Activated CD4-positive, alpha-beta memory T cell treated with anti-CD3 and anti-CD28 coated beads for 36 hours (primary cell): ENCODE measurements around the gene ITPR1. TPM values are rescaled to one million over a fixed set of nuclear protein-coding genes. Genes with fewer than 3 reads are reported as not detected.

ENCODE experiments used
- CTCF ChIA-PET: fragments of 350-600 bp; sonication (Branson Sonifier 250); formaldehyde crosslinking; loops from one replicate; lab custom pipeline; 2021; ENCODE audit warnings: antibody characterized with exemption, inconsistent platforms; lab: Charles Lee
- POLR2A ChIA-PET: fragments of 350-600 bp; sonication (Branson Sonifier 250); formaldehyde crosslinking; loops from one replicate; lab custom pipeline; 2021; ENCODE audit warnings: antibody characterized with exemption; lab: Charles Lee
- DNase-seq: peaks from one replicate; pipeline ENCODE4 v3.0.0-alpha.2; 2020
- H3K27ac Mint-ChIP-seq: one replicate; pipeline ENCODE4 v1.8.0; 2021; ENCODE audit warnings: mixed read lengths
- H3K27me3 Mint-ChIP-seq: one replicate; pipeline ENCODE4 v1.8.0; 2021; ENCODE audit warnings: mixed read lengths
- H3K36me3 Mint-ChIP-seq: one replicate; pipeline ENCODE4 v1.8.0; 2021; ENCODE audit warnings: mixed read lengths
- H3K4me1 Mint-ChIP-seq: one replicate; pipeline ENCODE4 v1.8.0; 2021; ENCODE audit warnings: low read depth, mixed read lengths
- H3K4me3 Mint-ChIP-seq: one replicate; pipeline ENCODE4 v1.8.0; 2021; ENCODE audit warnings: mild to moderate bottlenecking, mixed read lengths
- H3K9me3 Mint-ChIP-seq: one replicate; pipeline ENCODE4 v1.8.0; 2021; ENCODE audit warnings: mixed read lengths
- intact Hi-C: fragments of 100-400 bp; cut with micrococcal nuclease; formaldehyde crosslinking; loops from one replicate; pipeline ENCODE4 v1.15.1; 2023
- total RNA-seq, 2 experiments: library from RNA; stranded (reverse); gene quantifications; one replicate each; pipeline ENCODE4 v1.2.3, GENCODE V29; 2021

Gene ITPR1
- total RNA-seq, 2 experiments from 2014 or later = 49.1 to 53.1 TPM

DNA sequence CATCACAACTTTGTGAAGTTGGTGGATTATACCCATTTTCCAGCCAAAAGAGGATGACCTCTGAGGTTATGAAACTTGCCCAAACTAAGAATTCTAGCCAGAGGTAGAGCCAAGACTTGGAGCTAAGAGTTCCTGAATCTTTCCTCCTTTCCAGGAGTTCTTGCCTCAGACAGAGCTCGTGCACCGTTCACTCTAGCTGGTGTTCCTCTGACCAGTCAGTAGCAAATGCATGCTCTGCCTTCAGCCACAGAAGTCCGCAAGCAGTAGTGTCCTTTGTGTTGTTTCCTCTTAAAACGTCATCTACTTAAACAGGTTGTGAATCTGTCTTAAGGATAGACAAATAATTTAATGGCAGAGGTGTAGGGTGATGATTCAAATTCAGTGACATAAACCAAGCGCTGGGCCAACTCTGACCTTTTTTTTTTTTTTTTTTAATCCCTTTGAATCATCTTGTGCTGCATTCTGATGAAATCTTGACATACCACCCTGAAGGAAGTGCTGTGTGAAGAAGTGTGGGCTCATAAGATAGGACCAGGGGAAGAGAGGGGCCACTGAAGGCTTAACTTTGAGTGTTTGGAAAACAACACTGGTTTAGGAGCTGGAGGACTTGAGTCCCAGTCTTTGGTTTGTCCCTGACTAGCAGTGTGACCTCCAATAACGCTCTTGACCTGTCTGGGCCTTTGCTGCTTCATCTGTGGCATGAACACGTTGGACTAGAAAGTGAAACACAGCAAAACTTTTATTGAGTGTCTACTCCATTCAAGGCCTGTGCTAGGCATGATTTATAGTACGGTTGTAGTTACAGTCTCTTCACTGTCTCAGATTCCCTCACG, 53.4 kb downstream of the ITPR1 start:
- DNase-seq = no peak
- no peaks in the 10 kb centered on the region for H3K9me3 Mint-ChIP-seq
- H3K4me1 Mint-ChIP-seq = no peaks in the 10 kb centered on the region
- intact Hi-C loops = no loop called here
- H3K36me3 Mint-ChIP-seq = no peaks in the 10 kb centered on the region
- H3K4me3 Mint-ChIP-seq = no peak overlapping the region
- POLR2A ChIA-PET = no interaction called here
- no peak overlapping the region for H3K27ac Mint-ChIP-seq
- CTCF ChIA-PET = no interaction called here
- H3K27me3 Mint-ChIP-seq = no peaks in the 10 kb centered on the region

DNA sequence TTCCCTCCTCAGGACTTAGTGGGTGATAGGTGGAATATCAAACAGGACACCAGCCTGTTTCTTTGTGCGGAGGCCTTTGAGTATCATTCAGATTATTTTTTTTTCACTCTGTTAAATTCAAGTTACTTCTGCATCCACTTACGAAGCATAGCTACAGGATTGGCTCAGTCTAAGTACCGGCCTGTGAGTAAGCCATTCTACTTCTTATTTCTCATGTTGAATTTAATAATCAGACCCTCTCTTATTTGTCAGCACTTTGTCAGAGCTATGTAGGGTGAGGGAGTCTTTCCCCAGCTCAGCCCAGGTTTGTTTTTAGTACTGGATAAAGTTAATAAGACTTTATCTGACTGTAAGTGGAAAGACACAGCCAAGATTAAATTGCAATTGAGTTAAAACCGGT, 54.7 kb downstream of the ITPR1 start:
- Mint-ChIP-seq H3K4me1 (no peaks in the 10 kb centered on the region), H3K27me3 (no peaks in the 10 kb centered on the region), H3K36me3 (no peaks in the 10 kb centered on the region), H3K4me3 (no peak overlapping the region), H3K9me3 (no peaks in the 10 kb centered on the region), H3K27ac (no peak overlapping the region)
- CTCF ChIA-PET = no interaction called here
- intact Hi-C loops = no loop called here
- POLR2A ChIA-PET = no interaction called here
- DNase-seq = no peak

DNA sequence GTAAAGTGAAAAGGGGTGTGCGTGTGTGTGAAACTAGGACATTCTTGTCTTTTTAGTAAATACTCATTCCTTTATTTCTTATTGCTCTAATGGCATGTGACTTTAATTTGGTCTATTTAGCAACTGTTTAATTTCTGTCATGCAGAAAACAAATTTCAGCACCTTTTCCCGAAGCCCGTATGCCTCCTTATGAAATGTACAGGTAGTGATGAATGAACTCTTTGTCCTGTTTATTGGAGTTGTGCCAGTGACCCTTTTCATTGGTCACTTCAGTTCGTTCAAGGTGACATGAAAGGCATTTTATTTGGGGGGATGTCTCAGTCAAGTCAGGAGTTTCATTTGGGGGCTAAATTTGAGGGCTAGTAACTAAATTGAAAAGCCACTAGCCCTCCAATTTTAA, 55.2 kb downstream of the ITPR1 start:
- no peaks in the 10 kb centered on the region for H3K36me3 Mint-ChIP-seq
- ChIA-PET CTCF (no interaction called here), POLR2A (no interaction called here)
- no peak for DNase-seq
- no peak overlapping the region for H3K4me3 Mint-ChIP-seq
- H3K9me3 Mint-ChIP-seq = no peaks in the 10 kb centered on the region
- no peak overlapping the region for H3K27ac Mint-ChIP-seq
- H3K4me1 Mint-ChIP-seq = no peaks in the 10 kb centered on the region
- intact Hi-C loops = no loop called here
- no peaks in the 10 kb centered on the region for H3K27me3 Mint-ChIP-seq

DNA sequence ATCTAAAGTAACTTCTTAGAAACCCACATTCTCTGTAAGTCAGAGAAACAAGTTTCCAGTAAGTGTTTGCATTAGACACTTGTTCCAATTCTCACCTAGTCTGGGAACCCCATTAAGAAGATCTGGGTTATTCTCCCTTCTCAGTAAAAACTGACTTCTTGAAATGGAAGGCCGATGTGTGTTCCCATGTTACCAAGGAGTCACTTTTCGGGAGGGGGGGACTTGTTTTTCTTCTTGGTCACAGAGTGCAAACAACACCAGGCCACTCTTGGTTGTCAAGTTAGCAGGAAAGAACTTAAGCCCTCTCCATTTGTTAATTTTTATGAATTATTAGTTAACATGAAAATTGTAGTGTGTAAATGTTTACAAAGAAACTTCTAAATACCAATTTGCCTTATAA, 55.6 kb downstream of the ITPR1 start:
- intact Hi-C loops = no loop called here
- ChIA-PET CTCF (no interaction called here), POLR2A (no interaction called here)
- no peaks in the 10 kb centered on the region for H3K27me3 Mint-ChIP-seq
- H3K9me3 Mint-ChIP-seq = no peaks in the 10 kb centered on the region
- no peaks in the 10 kb centered on the region for H3K4me1 Mint-ChIP-seq
- H3K27ac Mint-ChIP-seq = no peak overlapping the region
- no peak for DNase-seq
- H3K36me3 Mint-ChIP-seq = no peaks in the 10 kb centered on the region
- no peak overlapping the region for H3K4me3 Mint-ChIP-seq

DNA sequence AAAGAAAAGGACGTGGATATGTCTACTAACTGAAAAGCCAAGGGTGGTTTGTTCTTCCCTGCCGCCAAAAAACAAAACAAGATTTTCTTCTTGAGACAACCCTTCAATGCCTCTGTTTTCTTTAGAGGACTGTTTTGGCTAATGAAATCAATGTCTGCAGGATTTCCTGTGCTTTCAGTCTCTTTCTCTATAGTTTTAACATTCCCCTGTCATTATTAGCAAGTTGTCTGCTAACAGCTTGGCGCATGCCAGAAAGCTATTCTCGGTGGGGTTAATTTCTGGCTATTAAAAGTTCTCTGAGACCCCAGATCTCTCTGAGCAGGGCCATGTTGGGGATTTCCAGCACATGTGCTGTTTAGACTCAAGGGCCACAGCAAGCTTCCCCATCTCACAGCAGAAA, 56.7 kb downstream of the ITPR1 start:
- Mint-ChIP-seq H3K27ac (no peak overlapping the region), H3K9me3 (no peaks in the 10 kb centered on the region), H3K36me3 (peaks cover 6% of the 10 kb centered on the region), H3K4me1 (no peaks in the 10 kb centered on the region), H3K4me3 (no peak overlapping the region), H3K27me3 (no peaks in the 10 kb centered on the region)
- ChIA-PET CTCF (no interaction called here), POLR2A (no interaction called here)
- DNase-seq = no peak
- intact Hi-C loops = no loop called here

DNA sequence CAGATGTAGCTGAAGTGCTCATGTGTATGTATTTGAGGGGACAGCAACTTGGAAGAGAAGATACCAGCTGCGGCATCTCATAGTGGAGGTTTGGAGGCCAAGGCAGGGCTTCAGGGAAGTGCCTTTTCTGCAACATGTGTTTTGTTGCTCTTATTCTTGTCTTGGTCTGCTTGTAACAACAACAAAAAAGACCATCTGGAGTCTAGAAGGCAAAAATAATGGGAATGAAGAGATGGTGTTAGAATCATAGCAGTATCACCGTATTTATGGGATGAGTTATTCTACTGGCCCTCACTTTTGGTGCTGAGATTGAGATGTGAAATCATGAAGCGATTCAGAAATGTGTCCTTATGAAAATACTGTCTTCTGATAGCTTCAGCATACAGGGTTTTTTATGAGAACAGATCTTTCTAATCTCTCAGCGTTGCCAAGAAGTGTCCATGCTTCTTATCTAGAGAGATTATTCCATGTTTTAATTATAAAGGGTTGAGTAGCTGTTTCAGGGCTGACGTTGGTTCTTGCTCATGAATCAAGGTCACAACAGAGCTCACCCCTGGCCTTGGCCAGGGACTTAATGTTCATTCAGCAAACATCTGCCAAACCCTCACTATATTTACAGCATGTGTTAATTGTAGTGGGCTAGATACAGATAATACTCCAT, 58.0 kb downstream of the ITPR1 start:
- H3K27me3 Mint-ChIP-seq = no peaks in the 10 kb centered on the region
- H3K9me3 Mint-ChIP-seq = peaks cover 2% of the 10 kb centered on the region
- ChIA-PET CTCF (interaction anchor here (1.2 kb wide), 1 partner anchor 82 kb away, joined by 5 read pairs; no protein-coding TSS in a partner anchor), POLR2A (no interaction called here)
- peaks cover 8% of the 10 kb centered on the region for H3K36me3 Mint-ChIP-seq
- no peak for DNase-seq
- intact Hi-C loops = no loop called here
- no peaks in the 10 kb centered on the region for H3K4me1 Mint-ChIP-seq
- no peak overlapping the region for H3K27ac Mint-ChIP-seq
- H3K4me3 Mint-ChIP-seq = no peak overlapping the region

DNA sequence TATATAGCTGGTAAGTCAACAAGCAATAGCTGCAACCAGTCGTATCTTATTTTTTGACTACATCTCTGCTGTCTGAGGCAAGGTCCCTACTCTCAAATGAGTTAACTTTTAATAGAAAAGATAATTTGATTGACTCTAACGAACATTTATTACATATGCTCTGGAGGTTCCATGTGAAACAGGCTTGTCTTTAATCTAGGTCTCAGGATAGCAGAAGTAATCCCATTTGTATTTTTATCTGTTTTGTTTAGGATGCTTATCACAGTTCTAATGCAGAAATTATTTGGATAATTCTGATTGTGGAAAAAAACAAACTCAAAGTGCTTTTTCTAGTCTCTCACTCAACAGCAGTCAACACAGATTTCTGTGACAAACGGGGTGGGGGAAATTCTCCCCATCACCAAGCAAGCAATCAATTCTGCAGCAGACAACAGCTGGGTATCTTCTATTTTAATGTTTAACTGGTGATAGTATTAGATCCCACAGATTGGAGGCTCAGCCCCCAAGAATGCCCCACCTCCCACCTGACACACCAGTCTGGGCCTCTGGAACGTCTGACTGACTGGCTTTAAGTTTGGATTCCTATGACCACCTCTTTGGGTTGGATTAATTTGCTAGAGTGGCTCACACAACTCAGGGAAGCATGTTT, 58.8 kb downstream of the ITPR1 start:
- ChIA-PET CTCF (interaction anchor here (1.2 kb wide), 1 partner anchor 81 kb away, joined by 5 read pairs; no protein-coding TSS in a partner anchor), POLR2A (no interaction called here)
- Mint-ChIP-seq H3K4me3 (no peak overlapping the region), H3K27me3 (no peaks in the 10 kb centered on the region), H3K9me3 (peaks cover 9% of the 10 kb centered on the region), H3K27ac (no peak overlapping the region), H3K36me3 (peaks cover 16% of the 10 kb centered on the region), H3K4me1 (no peaks in the 10 kb centered on the region)
- no peak for DNase-seq
- intact Hi-C loops = no loop called here

DNA sequence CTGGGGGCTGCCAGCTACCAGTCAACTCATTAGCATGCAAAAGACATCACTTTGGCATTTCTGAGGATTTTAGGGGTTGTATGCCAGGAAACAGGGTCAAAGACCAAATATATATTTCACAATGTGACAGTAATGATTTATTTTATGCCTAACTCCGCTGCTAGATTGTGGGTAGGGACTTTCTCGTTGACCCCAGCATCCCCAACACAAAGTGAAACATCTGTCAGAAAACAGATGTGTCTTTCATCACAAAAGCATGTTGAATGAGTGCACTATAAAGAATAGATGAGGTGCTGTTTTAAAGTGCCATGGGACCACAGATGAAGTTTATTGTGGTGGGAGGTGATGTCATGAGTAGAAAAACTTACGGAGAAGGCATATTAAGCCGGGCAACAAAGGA, 59.7 kb downstream of the ITPR1 start:
- Mint-ChIP-seq H3K4me1 (no peaks in the 10 kb centered on the region), H3K36me3 (peaks cover 22% of the 10 kb centered on the region), H3K9me3 (peaks cover 17% of the 10 kb centered on the region), H3K4me3 (no peak overlapping the region), H3K27ac (no peak overlapping the region), H3K27me3 (no peaks in the 10 kb centered on the region)
- intact Hi-C loops = no loop called here
- ChIA-PET POLR2A (no interaction called here), CTCF (no interaction called here)
- DNase-seq = no peak

DNA sequence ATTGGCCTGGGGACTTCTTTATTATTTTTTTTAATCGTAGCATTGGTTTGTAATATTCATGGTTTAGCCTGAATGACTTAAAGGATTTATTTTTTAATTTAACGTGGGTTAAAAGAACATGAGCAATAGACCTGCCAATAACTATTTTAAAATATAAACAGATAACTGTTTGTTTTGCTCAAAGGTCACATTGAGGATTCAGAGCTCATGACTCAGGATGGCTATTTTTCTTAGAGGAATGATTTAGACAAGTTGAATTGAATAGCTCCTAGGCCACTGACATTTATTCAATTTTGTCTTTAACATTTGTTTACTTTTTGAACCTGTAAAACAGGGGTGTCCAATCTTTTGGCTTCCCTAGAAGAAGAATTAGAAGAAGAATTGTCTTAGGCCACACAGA, 68.5 kb downstream of the ITPR1 start:
- ChIA-PET CTCF (interaction anchor here (0.6 kb wide), 3 partner anchors 69 to 283 kb away, joined by 3 read pairs; no protein-coding TSS in a partner anchor), POLR2A (no interaction called here)
- no peak overlapping the region for H3K4me3 Mint-ChIP-seq
- peaks cover 10% of the 10 kb centered on the region for H3K9me3 Mint-ChIP-seq
- no peaks in the 10 kb centered on the region for H3K27me3 Mint-ChIP-seq
- intact Hi-C loops = no loop called here
- H3K4me1 Mint-ChIP-seq = peaks cover 3% of the 10 kb centered on the region
- H3K36me3 Mint-ChIP-seq = peaks cover 12% of the 10 kb centered on the region
- DNase-seq = no peak
- no peak overlapping the region for H3K27ac Mint-ChIP-seq

DNA sequence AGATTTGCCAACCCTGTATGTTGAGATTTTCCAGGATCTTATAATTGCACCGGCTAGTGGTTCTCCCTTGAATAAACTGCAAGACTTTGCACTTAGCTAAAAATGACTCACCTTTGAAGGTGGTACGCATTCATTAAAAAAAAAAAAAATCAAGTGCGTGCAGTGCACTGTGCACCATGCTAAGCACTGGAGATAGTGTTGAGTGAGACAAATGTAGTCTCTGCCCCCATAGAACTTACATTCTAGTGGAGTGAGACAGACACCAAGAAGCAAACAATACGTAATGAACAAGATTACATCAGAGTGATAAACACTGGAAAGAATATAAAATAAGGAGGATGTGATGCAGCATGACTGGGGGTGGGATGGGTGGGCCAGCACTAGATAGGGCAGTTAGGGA, 69.4 kb downstream of the ITPR1 start:
- H3K9me3 Mint-ChIP-seq = peaks cover under 1% of the 10 kb centered on the region
- intact Hi-C loops = no loop called here
- ChIA-PET POLR2A (no interaction called here), CTCF (interaction anchor here (0.6 kb wide), 1 partner anchor 282 kb away, joined by 3 read pairs; no protein-coding TSS in a partner anchor)
- H3K36me3 Mint-ChIP-seq = peaks cover 3% of the 10 kb centered on the region
- peaks cover 3% of the 10 kb centered on the region for H3K4me1 Mint-ChIP-seq
- no peak overlapping the region for H3K27ac Mint-ChIP-seq
- no peaks in the 10 kb centered on the region for H3K27me3 Mint-ChIP-seq
- H3K4me3 Mint-ChIP-seq = no peak overlapping the region
- no peak for DNase-seq

DNA sequence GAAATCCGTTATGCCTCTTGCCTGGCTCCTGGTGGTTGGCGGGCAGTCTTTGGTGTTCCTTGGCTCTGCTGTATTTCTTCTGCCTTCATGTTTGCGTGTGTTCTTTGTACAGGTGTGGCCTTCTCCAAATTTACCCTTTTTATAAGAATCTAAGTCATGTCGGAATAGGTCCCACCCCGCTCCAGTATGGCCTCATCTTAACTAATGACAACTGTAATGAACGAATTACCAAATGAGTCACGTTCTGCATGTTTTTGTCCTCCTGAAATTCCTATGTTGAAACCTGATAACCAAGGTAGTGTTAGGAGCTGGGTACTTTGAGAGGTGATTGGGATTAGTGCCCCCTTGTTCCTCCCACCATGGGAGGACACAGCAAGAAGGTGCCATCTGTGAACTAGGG, 71.1 kb downstream of the ITPR1 start:
- H3K4me3 Mint-ChIP-seq = no peak overlapping the region
- intact Hi-C loops = no loop called here
- H3K36me3 Mint-ChIP-seq = no peaks in the 10 kb centered on the region
- POLR2A ChIA-PET = no interaction called here
- no peak for DNase-seq
- no peaks in the 10 kb centered on the region for H3K9me3 Mint-ChIP-seq
- H3K27me3 Mint-ChIP-seq = no peaks in the 10 kb centered on the region
- no peak overlapping the region for H3K27ac Mint-ChIP-seq
- H3K4me1 Mint-ChIP-seq = peaks cover 6% of the 10 kb centered on the region
- CTCF ChIA-PET = no interaction called here

DNA sequence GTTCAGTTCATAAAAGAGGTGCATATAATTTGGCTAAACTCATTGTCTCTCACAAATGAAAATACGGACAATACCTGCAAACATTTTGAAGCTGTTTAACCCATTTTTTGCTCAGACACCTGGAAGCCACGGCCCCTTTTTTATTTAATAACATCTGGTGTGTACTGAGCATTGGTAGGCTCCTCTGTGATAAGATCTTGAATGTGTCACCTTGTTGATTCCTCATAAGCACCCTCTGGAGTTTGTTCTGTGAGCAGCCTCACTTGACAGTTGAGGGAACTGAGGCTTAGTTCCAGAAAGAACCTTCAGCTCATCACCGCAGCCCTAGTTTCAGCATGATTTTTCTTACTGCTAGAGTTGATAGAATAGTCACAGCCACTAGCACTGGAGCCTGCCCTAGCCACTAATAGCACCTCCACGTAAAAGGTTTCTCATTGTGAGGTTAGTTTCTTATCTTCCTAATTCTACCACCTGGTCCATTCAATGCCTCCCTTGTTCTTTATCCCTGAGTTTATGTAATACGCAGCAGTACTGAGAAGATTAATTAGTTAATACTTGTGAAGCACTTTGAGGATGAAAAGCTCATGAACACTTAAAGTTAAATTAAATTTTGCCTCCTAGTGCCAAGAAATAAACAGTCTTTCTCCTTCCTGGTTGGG, 71.9 kb downstream of the ITPR1 start:
- H3K4me3 Mint-ChIP-seq = no peak overlapping the region
- CTCF ChIA-PET = no interaction called here
- H3K9me3 Mint-ChIP-seq = no peaks in the 10 kb centered on the region
- H3K27me3 Mint-ChIP-seq = no peaks in the 10 kb centered on the region
- H3K4me1 Mint-ChIP-seq = peaks cover 6% of the 10 kb centered on the region
- H3K36me3 Mint-ChIP-seq = no peaks in the 10 kb centered on the region
- no peak overlapping the region for H3K27ac Mint-ChIP-seq
- intact Hi-C loops = no loop called here
- no peak for DNase-seq
- POLR2A ChIA-PET = no interaction called here
